Measurements from ENCODE around the gene DLK2.

GRCh38 chr6:43436577-43437282 lies 18.6 kb downstream of the DLK2 start:
- no peak for TF ChIP-seq CTCF (IDR thresholded peaks at IDR 0.05; ENCODE audit: low read depth, low read length, poor library complexity, severe bottlenecking)
- no peak for TF ChIP-seq EZH2phosphoT487 (IDR thresholded peaks at IDR 0.05; ENCODE audit: borderline replicate concordance, low read length)
